ENCODE results near the gene TMEM263. TPM values are rescaled to one million over a fixed set of nuclear protein-coding genes. Genes with fewer than 3 reads are reported as not detected.

Gene TMEM263
- total and polyA plus RNA-seq, 2 of the 13 experiments (the other 11 are each of a cell fraction or from before 2014, with no cell fraction given) = 25.9 to 58.6 TPM

GRCh38 chr12:106956048-106956578, 406 bp downstream of the TMEM263 start (continued):
- TF ChIP-seq HMGXB3 (CRISPR knock-in tag; IDR thresholded peaks at IDR 0.05; ENCODE audit: borderline replicate concordance) = no peak
- no peak for TF ChIP-seq MEIS1 (CRISPR knock-in tag; IDR thresholded peaks at IDR 0.05; ENCODE audit: borderline replicate concordance)
- no peak; the same call in 1 of the 2 replicates for TF ChIP-seq KLF11 (CRISPR knock-in tag; IDR thresholded peaks at IDR 0.05)
- no peak for TF ChIP-seq SKIL (CRISPR knock-in tag; IDR thresholded peaks at IDR 0.05; ENCODE audit: borderline replicate concordance)
- TF ChIP-seq NFAT5 (CRISPR knock-in tag; IDR thresholded peaks at IDR 0.05) = no peak
- TF ChIP-seq MLLT10 (CRISPR knock-in tag; IDR thresholded peaks at IDR 0.05) = no peak
- TF ChIP-seq CENPX (CRISPR knock-in tag; IDR thresholded peaks at IDR 0.05) = no peak
- TF ChIP-seq CEBPG (CRISPR knock-in tag; IDR thresholded peaks at IDR 0.05) = no peak
- no peak for TF ChIP-seq TCF7 (IDR thresholded peaks at IDR 0.05; ENCODE audit: low read depth)
- 0 out of 2 replicates have a peak, but pooled peaks have one; percentile 61 for TF ChIP-seq MEIS2 (CRISPR knock-in tag; IDR thresholded peaks at IDR 0.05)
- peak; percentile 79; the same call in 1 of the 2 replicates for TF ChIP-seq HNRNPL (IDR thresholded peaks at IDR 0.05; ENCODE audit: low read depth, low read length)
